SJCRH30 (cell line): ENCODE data around the gene LMAN1L. TPM values are rescaled to one million over a fixed set of nuclear protein-coding genes. Genes with fewer than 3 reads are reported as not detected.
A peak's percentile ranks its signal among the peaks of the same experiment; 100 is the strongest.
"Not testable (repeated sequence)": the region's sequence is repeated elsewhere in the genome, so short reads cannot be mapped to it uniquely, and the experiment has no call there.

Source experiments
- DNase-seq, 2 experiments: peaks; one replicate each; pipeline ENCODE4 v3.0.0-alpha.2; 2015 to 2020
- H3K27ac ChIP-seq: fragments of 250-450 bp; sonication (Bioruptor Pico); 2 replicates; pipeline ENCODE4 v1.5.1; 2020; ENCODE audit warnings: mild to moderate bottlenecking, moderate library complexity
- H3K27me3 ChIP-seq: fragments of 250-450 bp; sonication (Bioruptor Pico); 2 replicates; pipeline ENCODE4 v1.5.1; 2020; ENCODE audit warnings: mild to moderate bottlenecking, moderate library complexity
- H3K36me3 ChIP-seq: fragments of 250-450 bp; sonication (Bioruptor Pico); 2 replicates; pipeline ENCODE4 v1.5.1; 2020; ENCODE audit warnings: mild to moderate bottlenecking, moderate library complexity
- H3K4me1 ChIP-seq: fragments of 250-450 bp; sonication (Bioruptor Pico); 2 replicates; pipeline ENCODE4 v1.5.1; 2020; ENCODE audit warnings: mild to moderate bottlenecking, moderate library complexity
- H3K4me3 ChIP-seq: fragments of 250-450 bp; sonication (Bioruptor Pico); 2 replicates; pipeline ENCODE4 v1.5.1; 2020; ENCODE audit warnings: mild to moderate bottlenecking, moderate library complexity
- H3K9me3 ChIP-seq: fragments of 250-450 bp; sonication (Bioruptor Pico); replicated peaks from 2 replicates; pipeline ENCODE4 v1.5.1; 2020; ENCODE audit warnings: mild to moderate bottlenecking, moderate library complexity
- total RNA-seq: library from RNA; depleted of rRNA; stranded (reverse); fragments of >200 nt; shearing (Covaris generic); gene quantifications from 2 replicates; pipeline ENCODE4 v1.2.3, GENCODE V29; 2014

The LMAN1L gene
- total RNA-seq, 1 experiment from 2014 or later, result not detected

- Histone ChIP-seq H3K36me3 (no peaks in the 10 kb centered on the region), H3K4me3 (no peak overlapping the region), H3K27ac (no peak overlapping the region), H3K9me3 (no peaks in the 10 kb centered on the region), H3K27me3 (no peaks in the 10 kb centered on the region), H3K4me1 (peaks cover 39% of the 10 kb centered on the region)
- DNase-seq, result no peak
Observed at GRCh38 chr15:74777769-74778598, 34.7 kb upstream of the LMAN1L start.

- H3K9me3 ChIP-seq, result no peaks in the 10 kb centered on the region
- H3K27me3 ChIP-seq, result no peaks in the 10 kb centered on the region
- H3K4me1 ChIP-seq, result peaks cover 39% of the 10 kb centered on the region
- no peak overlapping the region for H3K4me3 ChIP-seq
- DNase-seq, result no peak
- H3K27ac ChIP-seq, result no peak overlapping the region
- no peaks in the 10 kb centered on the region for H3K36me3 ChIP-seq
Observed at GRCh38 chr15:74778599-74778970, 34.0 kb upstream of the LMAN1L start.

- Histone ChIP-seq H3K4me3 (no peak overlapping the region), H3K27me3 (no peaks in the 10 kb centered on the region), H3K4me1 (peaks cover 39% of the 10 kb centered on the region), H3K27ac (no peak overlapping the region), H3K36me3 (no peaks in the 10 kb centered on the region), H3K9me3 (no peaks in the 10 kb centered on the region)
- no peak for DNase-seq
Observed at GRCh38 chr15:74779162-74779648, 33.4 kb upstream of the LMAN1L start.

- Histone ChIP-seq H3K36me3 (peaks cover 3% of the 10 kb centered on the region; the same call in 1 of the 2 replicates), H3K4me1 (peaks cover 39% of the 10 kb centered on the region), H3K27ac (no peak overlapping the region), H3K27me3 (no peaks in the 10 kb centered on the region), H3K9me3 (no peaks in the 10 kb centered on the region), H3K4me3 (peak overlapping the region; percentile 76)
- DNase-seq, result no peak
Observed at GRCh38 chr15:74780523-74781430, 31.9 kb upstream of the LMAN1L start.

- Histone ChIP-seq H3K27me3 (no peaks in the 10 kb centered on the region), H3K9me3 (no peaks in the 10 kb centered on the region), H3K4me1 (peaks cover 38% of the 10 kb centered on the region), H3K27ac (no peak within 1 kb of the TSS), H3K4me3 (peak within 1 kb of the TSS; percentile 76), H3K36me3 (peaks cover 3% of the 10 kb centered on the region; the same call in 1 of the 2 replicates)
- peak; percentile 68 to 82 for DNase-seq
Observed at GRCh38 chr15:74781431-74782258, 31.0 kb upstream of the LMAN1L start, which contains the start of gene CSK. CSK (plus strand) TSS chr15:74782080; CDS start chr15:74798298, 16,218 bp downstream.

- peaks cover 3% of the 10 kb centered on the region; the same call in 1 of the 2 replicates for H3K36me3 ChIP-seq
- H3K27me3 ChIP-seq, result no peaks in the 10 kb centered on the region
- H3K4me3 ChIP-seq, result peak overlapping the region; percentile 76
- DNase-seq, result peak in 1 of 2 experiments; percentile 47
- H3K9me3 ChIP-seq, result no peaks in the 10 kb centered on the region
- H3K27ac ChIP-seq, result no peak overlapping the region
- peaks cover 29% of the 10 kb centered on the region for H3K4me1 ChIP-seq
Observed at GRCh38 chr15:74782259-74783071, 30.2 kb upstream of the LMAN1L start.

- DNase-seq, result no peak
- Histone ChIP-seq H3K4me1 (peaks cover 26% of the 10 kb centered on the region), H3K4me3 (peak overlapping the region; percentile 76), H3K27me3 (no peaks in the 10 kb centered on the region), H3K9me3 (no peaks in the 10 kb centered on the region), H3K36me3 (peaks cover 3% of the 10 kb centered on the region; the same call in 1 of the 2 replicates), H3K27ac (no peak overlapping the region)
Observed at GRCh38 chr15:74783072-74783807, 29.4 kb upstream of the LMAN1L start.

GRCh38 chr15:74783808-74784175 lies 28.8 kb upstream of the LMAN1L start:
- no peak for DNase-seq
- H3K4me1 ChIP-seq, result peaks cover 30% of the 10 kb centered on the region
- no peaks in the 10 kb centered on the region for H3K27me3 ChIP-seq
- peaks cover 3% of the 10 kb centered on the region; the same call in 1 of the 2 replicates for H3K36me3 ChIP-seq
- H3K9me3 ChIP-seq, result no peaks in the 10 kb centered on the region
- H3K4me3 ChIP-seq, result peak overlapping the region; percentile 76
- H3K27ac ChIP-seq, result no peak overlapping the region

- Histone ChIP-seq H3K9me3 (no peaks in the 10 kb centered on the region), H3K27me3 (no peaks in the 10 kb centered on the region), H3K27ac (no peak overlapping the region), H3K36me3 (peaks cover 3% of the 10 kb centered on the region; the same call in 1 of the 2 replicates), H3K4me3 (no peak overlapping the region), H3K4me1 (peaks cover 38% of the 10 kb centered on the region)
- DNase-seq, result no peak
Observed at GRCh38 chr15:74784426-74785193, 28.0 kb upstream of the LMAN1L start.

GRCh38 chr15:74785194-74786032 lies 27.2 kb upstream of the LMAN1L start:
- no peak for DNase-seq
- no peaks in the 10 kb centered on the region for H3K27me3 ChIP-seq
- no peaks in the 10 kb centered on the region for H3K9me3 ChIP-seq
- H3K4me3 ChIP-seq, result no peak overlapping the region
- peaks cover 36% of the 10 kb centered on the region for H3K4me1 ChIP-seq
- H3K36me3 ChIP-seq, result peaks cover 3% of the 10 kb centered on the region; the same call in 1 of the 2 replicates
- no peak overlapping the region for H3K27ac ChIP-seq

- not testable (repeated sequence) for DNase-seq, H3K27ac ChIP-seq, H3K27me3 ChIP-seq, H3K36me3 ChIP-seq, H3K4me3 ChIP-seq, H3K9me3 ChIP-seq
- H3K4me1 ChIP-seq, result peaks cover 32% of the 10 kb centered on the region
Observed at GRCh38 chr15:74786081-74786480, 26.6 kb upstream of the LMAN1L start.
